ENCODE measurements around the gene ACE. TPM values are rescaled to one million over a fixed set of nuclear protein-coding genes. Genes with fewer than 3 reads are reported as not detected.

ACE gene
- total and polyA plus RNA-seq, 2 experiments from 2014 or later, result 0.82 to 9.1 TPM

DNA sequence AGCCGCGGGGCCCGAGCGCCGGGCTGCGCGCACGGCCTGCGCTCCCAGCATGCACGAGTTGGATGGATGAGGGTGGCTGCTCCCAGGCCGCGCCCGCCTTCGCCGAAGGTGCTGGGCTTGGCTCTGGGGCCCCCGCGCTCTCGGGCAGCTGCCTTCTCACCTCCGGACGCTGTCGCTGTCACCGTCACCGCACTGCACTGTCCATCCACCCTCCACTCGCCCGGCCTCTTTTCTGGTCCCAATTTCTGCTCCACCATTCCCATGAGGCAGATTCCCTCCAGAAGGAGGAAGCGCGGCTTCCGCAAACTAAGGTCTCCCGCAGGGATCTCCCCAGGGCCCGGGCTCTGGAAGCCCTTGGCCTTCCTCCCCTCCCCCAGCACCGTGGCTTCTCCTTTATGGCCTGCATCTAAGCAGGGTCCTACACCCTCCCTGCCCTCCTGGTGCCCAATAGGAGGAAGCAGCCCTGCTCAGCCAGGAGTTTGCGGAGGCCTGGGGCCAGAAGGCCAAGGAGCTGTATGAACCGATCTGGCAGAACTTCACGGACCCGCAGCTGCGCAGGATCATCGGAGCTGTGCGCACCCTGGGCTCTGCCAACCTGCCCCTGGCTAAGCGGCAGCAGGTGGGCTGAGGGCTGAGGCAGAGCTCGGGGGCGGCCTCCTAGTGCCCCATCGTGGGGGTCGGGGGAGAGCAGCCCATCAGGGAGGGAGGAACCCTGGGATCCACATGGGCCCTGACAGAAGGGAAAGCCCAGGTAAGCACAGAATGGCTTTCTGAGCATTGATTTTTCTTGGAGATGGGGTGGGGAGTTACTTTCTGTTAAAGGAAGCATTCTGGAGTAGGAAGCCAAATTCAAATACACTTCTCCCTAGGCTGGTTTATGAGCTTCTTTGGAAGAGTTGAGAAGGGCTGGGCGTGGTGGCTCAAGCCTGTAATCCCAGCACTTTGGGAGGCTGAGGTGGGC is 899 bp downstream of the ACE start:
- H3K4me1 Mint-ChIP-seq, result peaks cover 32% of the 10 kb centered on the region
- H3K4me2 ChIP-seq, result peak overlapping the region; percentile 99
- peak overlapping the region; percentile 78 for H3K4me3 ChIP-seq
- H3F3A ChIP-seq (replicated peaks; ENCODE audit: low read depth), result 0 out of 2 replicates have a peak, but pooled peaks cover 5% of the 10 kb centered on the region
- H3K36me3 Mint-ChIP-seq (ENCODE audit: low read depth), result no peaks in the 10 kb centered on the region; the same call in 2 of the 3 replicates
- H3K9me2 ChIP-seq (ENCODE audit: insufficient read depth), result no peaks in the 10 kb centered on the region
- peak; percentile 74 for TF ChIP-seq POLR2AphosphoS5 (IDR thresholded peaks at IDR 0.05; ENCODE audit: low read depth)
- TF ChIP-seq, protein P1, sequence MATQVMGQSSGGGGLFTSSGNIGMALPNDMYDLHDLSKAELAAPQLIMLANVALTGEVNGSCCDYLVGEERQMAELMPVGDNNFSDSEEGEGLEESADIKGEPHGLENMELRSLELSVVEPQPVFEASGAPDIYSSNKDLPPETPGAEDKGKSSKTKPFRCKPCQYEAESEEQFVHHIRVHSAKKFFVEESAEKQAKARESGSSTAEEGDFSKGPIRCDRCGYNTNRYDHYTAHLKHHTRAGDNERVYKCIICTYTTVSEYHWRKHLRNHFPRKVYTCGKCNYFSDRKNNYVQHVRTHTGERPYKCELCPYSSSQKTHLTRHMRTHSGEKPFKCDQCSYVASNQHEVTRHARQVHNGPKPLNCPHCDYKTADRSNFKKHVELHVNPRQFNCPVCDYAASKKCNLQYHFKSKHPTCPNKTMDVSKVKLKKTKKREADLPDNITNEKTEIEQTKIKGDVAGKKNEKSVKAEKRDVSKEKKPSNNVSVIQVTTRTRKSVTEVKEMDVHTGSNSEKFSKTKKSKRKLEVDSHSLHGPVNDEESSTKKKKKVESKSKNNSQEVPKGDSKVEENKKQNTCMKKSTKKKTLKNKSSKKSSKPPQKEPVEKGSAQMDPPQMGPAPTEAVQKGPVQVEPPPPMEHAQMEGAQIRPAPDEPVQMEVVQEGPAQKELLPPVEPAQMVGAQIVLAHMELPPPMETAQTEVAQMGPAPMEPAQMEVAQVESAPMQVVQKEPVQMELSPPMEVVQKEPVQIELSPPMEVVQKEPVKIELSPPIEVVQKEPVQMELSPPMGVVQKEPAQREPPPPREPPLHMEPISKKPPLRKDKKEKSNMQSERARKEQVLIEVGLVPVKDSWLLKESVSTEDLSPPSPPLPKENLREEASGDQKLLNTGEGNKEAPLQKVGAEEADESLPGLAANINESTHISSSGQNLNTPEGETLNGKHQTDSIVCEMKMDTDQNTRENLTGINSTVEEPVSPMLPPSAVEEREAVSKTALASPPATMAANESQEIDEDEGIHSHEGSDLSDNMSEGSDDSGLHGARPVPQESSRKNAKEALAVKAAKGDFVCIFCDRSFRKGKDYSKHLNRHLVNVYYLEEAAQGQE (IDR thresholded peaks at IDR 0.05; ENCODE audit: unreplicated experiment), result no peak
- peaks cover 24% of the 10 kb centered on the region for H3K4me1 ChIP-seq (ENCODE audit: insufficient read depth)
- H2AFZ ChIP-seq, result peak overlapping the region; percentile 96
- H3K4me3 Mint-ChIP-seq, result peak overlapping the region; percentile 82
- no peaks in the 10 kb centered on the region for H3K36me3 ChIP-seq (ENCODE audit: insufficient read depth)
- H3K79me2 ChIP-seq (replicated peaks; ENCODE audit: insufficient read depth), result no peaks in the 10 kb centered on the region
- no peak for DNase-seq (ENCODE audit: low spot score)
- H3K27ac Mint-ChIP-seq, result no peak overlapping the region
- no peaks in the 10 kb centered on the region; the same call in 2 of the 3 replicates for H3K9me3 Mint-ChIP-seq
- no peak overlapping the region for H3K27ac ChIP-seq (ENCODE audit: low read depth)
- H3K27me3 ChIP-seq (ENCODE audit: insufficient read depth), result peaks cover 19% of the 10 kb centered on the region
- H3K27me3 Mint-ChIP-seq (ENCODE audit: insufficient read depth, low read depth, poor library complexity), result peaks cover 41% of the 10 kb centered on the region
- ATAC-seq, result peak; percentile 14
- no peaks in the 10 kb centered on the region for H4K20me1 ChIP-seq (replicated peaks; ENCODE audit: insufficient read depth)

DNA sequence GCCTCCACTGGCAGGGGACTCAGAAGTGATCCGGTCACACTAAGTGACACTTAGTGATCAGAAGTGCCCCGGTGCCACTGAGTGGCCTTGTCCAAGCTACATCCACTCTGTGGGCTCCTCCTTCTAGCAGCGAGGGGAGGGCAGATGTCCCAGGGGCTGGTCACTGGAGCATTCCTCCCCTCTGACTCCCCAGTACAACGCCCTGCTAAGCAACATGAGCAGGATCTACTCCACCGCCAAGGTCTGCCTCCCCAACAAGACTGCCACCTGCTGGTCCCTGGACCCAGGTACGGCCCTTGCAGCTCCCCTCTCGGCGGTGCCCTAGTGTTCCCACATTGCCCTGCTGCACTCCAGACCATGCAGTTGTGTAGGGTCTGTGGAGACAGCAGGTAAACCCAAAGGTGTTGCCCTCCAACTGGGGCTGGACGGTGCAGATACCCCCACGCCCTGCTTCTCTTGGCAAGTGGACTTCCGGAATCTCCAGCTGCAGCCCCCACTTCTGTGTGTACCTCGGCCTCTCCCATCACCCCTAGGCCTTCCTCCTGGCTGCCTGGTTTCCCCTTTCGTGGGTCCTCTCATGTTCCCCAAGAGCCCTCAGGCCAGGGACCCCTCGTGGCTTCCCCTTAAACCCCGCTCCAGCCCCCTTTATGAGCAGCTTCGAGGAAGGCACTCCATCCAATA is 2.1 kb downstream of the ACE start:
- H3K4me1 Mint-ChIP-seq, result peaks cover 34% of the 10 kb centered on the region
- Histone ChIP-seq H4K20me1 (replicated peaks; ENCODE audit: insufficient read depth) (no peaks in the 10 kb centered on the region), H3K4me2 (peak overlapping the region; percentile 99; the same call in 1 of the 2 replicates), H3K79me2 (replicated peaks; ENCODE audit: insufficient read depth) (no peaks in the 10 kb centered on the region), H3K36me3 (ENCODE audit: insufficient read depth) (no peaks in the 10 kb centered on the region), H3K27ac (ENCODE audit: low read depth) (no peak overlapping the region), H3K27me3 (ENCODE audit: insufficient read depth) (peaks cover 19% of the 10 kb centered on the region), H2AFZ (peak overlapping the region; percentile 52; the same call in 1 of the 2 replicates), H3K9me2 (ENCODE audit: insufficient read depth) (no peaks in the 10 kb centered on the region), H3F3A (replicated peaks; ENCODE audit: low read depth) (0 out of 2 replicates have a peak, but pooled peaks cover 5% of the 10 kb centered on the region), H3K4me3 (no peak overlapping the region), H3K4me1 (ENCODE audit: insufficient read depth) (peaks cover 24% of the 10 kb centered on the region)
- DNase-seq (ENCODE audit: low spot score) (peak; percentile 94), ATAC-seq (peak; percentile 67)
- H3K27me3 Mint-ChIP-seq (ENCODE audit: insufficient read depth, low read depth, poor library complexity), result peaks cover 38% of the 10 kb centered on the region
- no peak overlapping the region for H3K4me3 Mint-ChIP-seq
- H3K36me3 Mint-ChIP-seq (ENCODE audit: low read depth), result no peaks in the 10 kb centered on the region; the same call in 2 of the 3 replicates
- H3K9me3 Mint-ChIP-seq, result no peaks in the 10 kb centered on the region; the same call in 2 of the 3 replicates
- TF ChIP-seq POLR2AphosphoS5 (IDR thresholded peaks at IDR 0.05; ENCODE audit: low read depth) (no peak), NANOG (IDR thresholded peaks at IDR 0.05; ENCODE audit: borderline replicate concordance) (no peak), CREB1 (CRISPR knock-in tag; IDR thresholded peaks at IDR 0.05; ENCODE audit: low read depth) (no peak), ZNF114 (CRISPR knock-in tag; IDR thresholded peaks at IDR 0.05) (no peak), ZNF331 (CRISPR knock-in tag; IDR thresholded peaks at IDR 0.05; ENCODE audit: low read depth) (no peak)
- TF ChIP-seq, protein P1 (IDR thresholded peaks at IDR 0.05; ENCODE audit: unreplicated experiment), result no peak
- TF ChIP-seq, protein P2, sequence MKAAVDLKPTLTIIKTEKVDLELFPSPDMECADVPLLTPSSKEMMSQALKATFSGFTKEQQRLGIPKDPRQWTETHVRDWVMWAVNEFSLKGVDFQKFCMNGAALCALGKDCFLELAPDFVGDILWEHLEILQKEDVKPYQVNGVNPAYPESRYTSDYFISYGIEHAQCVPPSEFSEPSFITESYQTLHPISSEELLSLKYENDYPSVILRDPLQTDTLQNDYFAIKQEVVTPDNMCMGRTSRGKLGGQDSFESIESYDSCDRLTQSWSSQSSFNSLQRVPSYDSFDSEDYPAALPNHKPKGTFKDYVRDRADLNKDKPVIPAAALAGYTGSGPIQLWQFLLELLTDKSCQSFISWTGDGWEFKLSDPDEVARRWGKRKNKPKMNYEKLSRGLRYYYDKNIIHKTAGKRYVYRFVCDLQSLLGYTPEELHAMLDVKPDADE (IDR thresholded peaks at IDR 0.05), result no peak
- TF ChIP-seq, protein P3, sequence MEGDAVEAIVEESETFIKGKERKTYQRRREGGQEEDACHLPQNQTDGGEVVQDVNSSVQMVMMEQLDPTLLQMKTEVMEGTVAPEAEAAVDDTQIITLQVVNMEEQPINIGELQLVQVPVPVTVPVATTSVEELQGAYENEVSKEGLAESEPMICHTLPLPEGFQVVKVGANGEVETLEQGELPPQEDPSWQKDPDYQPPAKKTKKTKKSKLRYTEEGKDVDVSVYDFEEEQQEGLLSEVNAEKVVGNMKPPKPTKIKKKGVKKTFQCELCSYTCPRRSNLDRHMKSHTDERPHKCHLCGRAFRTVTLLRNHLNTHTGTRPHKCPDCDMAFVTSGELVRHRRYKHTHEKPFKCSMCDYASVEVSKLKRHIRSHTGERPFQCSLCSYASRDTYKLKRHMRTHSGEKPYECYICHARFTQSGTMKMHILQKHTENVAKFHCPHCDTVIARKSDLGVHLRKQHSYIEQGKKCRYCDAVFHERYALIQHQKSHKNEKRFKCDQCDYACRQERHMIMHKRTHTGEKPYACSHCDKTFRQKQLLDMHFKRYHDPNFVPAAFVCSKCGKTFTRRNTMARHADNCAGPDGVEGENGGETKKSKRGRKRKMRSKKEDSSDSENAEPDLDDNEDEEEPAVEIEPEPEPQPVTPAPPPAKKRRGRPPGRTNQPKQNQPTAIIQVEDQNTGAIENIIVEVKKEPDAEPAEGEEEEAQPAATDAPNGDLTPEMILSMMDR (conservative IDR thresholded peaks at IDR 0.05; ENCODE audit: low read depth in 2 of 2), result peak; percentile 75 to 98
- H3K27ac Mint-ChIP-seq, result no peak overlapping the region
